ENCODE results near the gene KCNJ11.

Gene KCNJ11

GRCh38 chr11:17388609-17389210, at the start of gene KCNJ11:
Gene KCNJ11 (minus strand): TSS chr11:17388659. CDS start chr11:17388091, 568 bp downstream.
- TF ChIP-seq CTCF (IDR thresholded peaks at IDR 0.05; ENCODE audit: insufficient read depth, missing control alignments), result peak; percentile 4
- FAIRE-seq (no peak), DNase-seq (ENCODE audit: insufficient read length, low spot score) (no peak)

DNA sequence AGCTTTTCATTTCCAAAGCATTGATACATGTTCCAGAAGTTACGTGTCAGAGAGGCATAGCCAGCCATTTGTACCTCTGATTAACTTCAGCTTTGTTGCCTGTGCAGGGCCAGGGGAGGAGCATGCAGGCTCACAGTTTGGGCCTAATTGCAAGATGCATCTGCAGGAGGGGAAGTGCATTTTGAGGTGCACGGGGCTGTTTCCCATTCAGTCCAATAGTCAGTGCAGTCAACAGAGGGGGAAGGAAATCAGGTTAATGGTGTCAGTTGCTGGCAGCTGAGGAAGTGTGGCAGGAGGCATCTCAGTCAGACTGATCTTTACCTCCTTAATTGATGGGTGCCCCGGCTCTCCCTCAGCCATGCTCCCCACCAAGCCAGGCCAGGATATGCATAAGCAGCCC, 48.9 kb upstream of the KCNJ11 start:
- DNase-seq (ENCODE audit: insufficient read length, low spot score), result no peak
- no peak for TF ChIP-seq CTCF (IDR thresholded peaks at IDR 0.05; ENCODE audit: insufficient read depth, missing control alignments)
- FAIRE-seq, result no peak

GRCh38 chr11:17434108-17434507, 45.6 kb upstream of the KCNJ11 start:
- TF ChIP-seq CTCF (IDR thresholded peaks at IDR 0.05; ENCODE audit: insufficient read depth, missing control alignments), result no peak
- FAIRE-seq (peak; percentile 98), DNase-seq (ENCODE audit: insufficient read length, low spot score) (peak; percentile 53)

DNA sequence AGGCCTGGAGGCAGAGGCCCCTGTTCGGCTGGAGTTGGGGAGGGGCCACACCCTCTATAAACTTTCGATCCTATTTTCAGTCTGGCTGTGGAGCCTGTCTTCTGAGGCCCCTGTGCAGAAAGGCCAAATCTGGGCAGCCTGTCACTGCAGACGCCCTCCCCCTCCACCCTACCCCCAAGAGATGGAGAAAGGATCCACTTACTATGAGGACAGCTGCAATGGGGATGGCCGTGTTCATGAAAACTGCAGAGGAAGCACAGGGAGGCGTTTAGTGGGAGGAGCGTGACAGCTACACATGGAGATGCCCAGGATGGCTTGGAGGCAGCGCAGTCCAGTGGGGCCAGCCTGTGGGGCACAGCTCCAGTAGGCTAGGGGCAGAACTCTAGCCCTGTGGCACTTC, 43.5 kb upstream of the KCNJ11 start:
- TF ChIP-seq CTCF (IDR thresholded peaks at IDR 0.05; ENCODE audit: insufficient read depth, missing control alignments), result no peak
- FAIRE-seq (no peak), DNase-seq (ENCODE audit: insufficient read length, low spot score) (no peak)

DNA sequence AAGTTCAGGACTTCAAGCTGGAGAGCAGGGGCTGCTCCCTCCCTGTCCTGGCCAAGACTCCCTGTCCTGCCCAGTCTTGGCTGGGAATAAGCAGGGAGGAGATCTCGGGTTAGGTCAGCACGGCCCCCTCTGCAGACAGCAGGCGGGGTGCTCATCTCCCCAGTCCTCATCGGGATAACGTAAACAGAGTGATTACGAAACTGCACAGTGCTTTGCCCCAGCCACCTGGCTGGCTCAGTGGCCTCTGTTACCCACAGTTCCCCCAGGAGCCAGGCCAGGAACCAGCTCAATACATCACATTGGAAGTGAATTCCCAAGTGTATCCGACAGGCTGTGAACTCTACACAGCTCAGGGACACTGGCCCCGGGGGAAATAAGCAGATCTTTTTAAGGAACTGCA, 42.7 kb upstream of the KCNJ11 start:
- DNase-seq (ENCODE audit: insufficient read length, low spot score) (no peak), FAIRE-seq (no peak)
- no peak for TF ChIP-seq CTCF (IDR thresholded peaks at IDR 0.05; ENCODE audit: insufficient read depth, missing control alignments)

- DNase-seq (ENCODE audit: insufficient read length, low spot score) (no peak), FAIRE-seq (no peak)
- no peak for TF ChIP-seq CTCF (IDR thresholded peaks at IDR 0.05; ENCODE audit: insufficient read depth, missing control alignments)
Observed at GRCh38 chr11:17430616-17431015, 42.2 kb upstream of the KCNJ11 start.

- no peak for FAIRE-seq
- no peak for TF ChIP-seq CTCF (IDR thresholded peaks at IDR 0.05; ENCODE audit: insufficient read depth, missing control alignments)
Observed at GRCh38 chr11:17428925-17429324, 40.5 kb upstream of the KCNJ11 start.

More at GRCh38 chr11:17428925-17429324, 40.5 kb upstream of the KCNJ11 start:
- DNase-seq (ENCODE audit: insufficient read length, low spot score), result no peak
